HG02798 (cell line): ENCODE measurements around the gene CYTH3.
"Not testable (repeated sequence)": the region's sequence is repeated elsewhere in the genome, so short reads cannot be mapped to it uniquely, and the experiment has no call there.

ENCODE experiments used
- ATAC-seq: cut with Tn5 transposase; IDR thresholded peaks from one replicate; pipeline ENCODE4 v1.9.1; 2021; ENCODE audit warnings: mild to moderate bottlenecking; ENCODE audit not compliant: unreplicated experiment, poor library complexity

The CYTH3 gene

DNA sequence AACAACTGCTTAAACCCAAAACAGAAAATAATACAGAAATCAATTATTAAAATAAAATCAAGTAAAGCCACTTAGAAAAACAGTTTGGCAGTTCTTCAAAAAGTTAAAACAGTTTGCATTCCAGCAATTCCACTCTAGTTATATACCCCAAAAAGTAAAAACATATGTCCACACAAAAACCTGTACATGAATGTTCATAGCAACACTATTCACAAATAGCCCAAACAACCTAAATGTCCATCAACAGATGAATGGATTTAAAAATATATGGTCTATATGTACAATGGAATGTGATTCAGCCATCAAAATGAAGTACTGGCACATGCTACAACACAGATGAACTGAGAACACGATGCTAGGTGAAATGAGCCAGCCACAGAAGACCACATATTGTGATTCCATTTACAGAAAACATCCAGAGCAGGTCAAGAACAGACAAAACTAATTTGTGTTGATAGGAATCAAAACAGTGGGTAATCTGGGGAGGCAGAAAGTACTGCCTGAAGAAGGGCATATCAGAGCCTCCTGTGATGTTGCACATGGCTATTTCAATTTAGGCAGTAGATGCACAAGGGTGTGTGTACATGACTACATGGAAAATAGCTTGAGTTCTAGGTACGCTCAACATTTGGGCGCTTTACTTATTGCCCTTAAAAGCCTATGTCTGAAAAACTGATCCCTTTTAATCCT is 66.3 kb downstream of the CYTH3 start:
- ATAC-seq: no peak

DNA sequence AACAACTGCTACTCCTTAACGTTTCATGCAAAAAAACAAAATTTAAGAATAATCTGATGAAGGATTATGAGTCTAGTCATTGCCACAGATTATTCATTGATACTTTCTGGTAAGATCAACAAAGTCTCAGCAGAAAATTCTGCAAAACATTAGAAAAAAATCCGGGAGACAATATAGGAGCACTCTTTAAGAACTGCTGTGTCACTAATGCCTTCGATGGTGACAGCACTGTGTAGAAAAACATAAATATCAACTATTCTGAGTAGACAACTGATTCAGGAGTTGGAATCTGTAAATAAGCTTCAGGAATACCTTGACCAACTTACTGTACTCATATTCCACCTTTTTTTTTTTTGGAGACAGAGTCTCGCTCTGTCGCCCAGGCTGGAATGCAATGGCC is 69.0 kb downstream of the CYTH3 start:
- ATAC-seq: no peak

DNA sequence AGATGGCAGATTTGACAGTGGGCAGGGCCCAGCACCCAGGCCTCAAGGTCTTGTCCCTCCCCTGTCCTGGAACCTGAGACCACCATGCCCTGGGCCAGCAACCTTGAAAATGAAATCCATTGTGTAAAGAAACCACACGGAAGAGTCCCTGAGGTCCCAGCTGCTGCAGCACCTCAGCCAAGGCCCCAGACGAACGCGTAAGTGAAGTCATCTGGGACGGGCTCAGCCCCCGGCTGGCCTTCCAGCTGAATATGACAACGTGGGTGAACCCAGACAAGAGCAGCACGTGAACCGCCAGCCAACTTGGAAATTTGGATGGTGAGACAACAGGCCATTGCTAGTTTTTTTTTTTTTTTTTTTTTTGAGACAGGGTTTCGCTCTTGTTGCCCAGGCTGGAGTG is 70.3 kb downstream of the CYTH3 start:
- no peak for ATAC-seq

DNA sequence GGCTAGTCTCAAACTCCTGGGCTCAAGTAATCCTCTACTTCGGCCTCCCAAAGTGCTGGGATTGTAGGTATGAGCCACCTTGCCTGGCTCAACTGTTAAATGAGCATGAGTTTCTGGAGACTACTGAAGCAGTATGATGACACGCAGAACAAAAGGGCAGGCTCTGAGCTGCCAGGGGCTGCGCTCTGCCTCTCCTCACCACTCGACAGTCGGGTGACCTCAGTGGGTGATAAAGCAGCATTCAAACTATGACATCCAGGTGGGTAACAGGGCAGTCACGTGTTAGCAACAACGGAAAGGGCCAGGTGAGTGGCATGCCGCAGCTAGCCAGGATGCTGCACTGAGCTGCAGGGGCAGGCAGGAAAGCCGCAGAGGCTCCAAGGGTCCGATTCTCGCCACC is 71.5 kb downstream of the CYTH3 start:
- ATAC-seq: no peak

DNA sequence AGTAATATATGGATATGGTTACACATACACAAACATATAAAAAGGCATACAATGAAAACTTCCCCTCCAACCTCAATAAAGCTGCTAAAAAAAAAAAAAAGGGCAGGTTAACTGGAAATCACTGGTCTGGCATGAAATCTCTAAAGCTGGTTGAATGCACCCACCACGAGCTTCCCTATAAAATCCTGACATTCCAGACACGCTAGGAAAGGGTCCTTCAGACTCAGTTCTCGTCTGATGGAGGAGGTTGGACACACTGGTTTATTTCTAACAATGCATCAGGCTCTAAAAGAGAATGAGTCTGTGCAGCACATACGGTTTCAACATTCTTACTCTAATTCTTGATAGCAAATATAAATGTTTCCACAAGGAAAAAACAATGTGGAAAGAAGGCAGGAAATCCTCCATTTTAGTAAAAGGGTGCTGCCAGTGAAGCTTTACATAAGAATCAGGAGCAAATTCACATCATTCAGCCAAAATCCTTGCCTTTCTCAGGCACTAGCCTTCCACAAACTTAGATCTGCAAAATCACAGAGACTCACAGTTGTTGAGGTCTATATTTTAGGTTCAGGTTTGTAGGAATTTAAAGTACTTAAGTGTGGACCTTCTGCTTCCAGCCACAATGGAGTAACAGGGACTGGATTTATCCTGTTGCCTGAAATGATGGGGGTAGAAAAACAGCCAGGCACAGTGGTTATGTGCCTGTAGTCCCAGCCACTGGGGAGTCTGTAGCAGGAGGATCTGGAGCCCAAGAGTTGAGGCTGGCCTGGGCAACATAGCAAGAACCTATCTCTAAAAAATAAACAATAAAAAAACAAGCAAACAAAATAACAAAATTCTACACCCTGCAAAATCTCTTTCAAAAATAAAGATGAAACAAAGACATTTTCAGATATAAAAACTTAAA is 73.5 kb downstream of the CYTH3 start:
- ATAC-seq: no peak

DNA sequence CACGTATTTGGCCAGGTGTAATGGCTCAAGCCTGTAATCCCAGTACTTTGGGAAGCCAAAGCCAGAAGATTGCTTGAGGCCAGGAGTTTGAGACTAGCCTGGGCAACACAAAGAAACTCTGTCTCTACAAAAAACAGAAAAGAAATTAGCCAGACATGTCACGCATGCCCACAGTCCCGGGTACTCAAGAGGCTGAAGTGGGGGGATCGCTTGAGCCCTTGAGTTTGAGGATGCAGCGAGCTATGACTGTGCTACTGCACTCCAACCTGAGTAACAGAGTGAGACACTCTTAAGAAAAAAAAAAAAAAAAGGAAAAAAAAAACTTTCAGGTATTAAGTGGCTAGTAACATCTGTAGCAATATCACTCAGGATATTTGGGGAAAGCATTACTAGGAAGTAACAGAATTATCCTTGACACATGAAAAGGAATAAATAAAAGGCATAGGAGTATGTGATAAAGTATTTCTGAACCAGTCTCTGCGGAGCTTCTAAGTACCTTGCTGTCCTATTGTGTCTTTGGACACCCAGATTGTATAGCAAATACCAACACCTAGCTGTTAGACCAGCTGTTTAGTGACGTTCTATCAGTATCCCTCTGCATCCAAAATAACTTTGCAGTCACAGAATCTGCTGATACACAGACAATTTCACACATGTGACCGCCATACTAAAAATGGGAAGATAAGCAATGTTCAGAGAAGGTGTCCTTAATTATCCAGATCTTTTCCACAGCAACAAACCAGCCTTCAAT is 74.4 kb downstream of the CYTH3 start:
- ATAC-seq: no peak

DNA sequence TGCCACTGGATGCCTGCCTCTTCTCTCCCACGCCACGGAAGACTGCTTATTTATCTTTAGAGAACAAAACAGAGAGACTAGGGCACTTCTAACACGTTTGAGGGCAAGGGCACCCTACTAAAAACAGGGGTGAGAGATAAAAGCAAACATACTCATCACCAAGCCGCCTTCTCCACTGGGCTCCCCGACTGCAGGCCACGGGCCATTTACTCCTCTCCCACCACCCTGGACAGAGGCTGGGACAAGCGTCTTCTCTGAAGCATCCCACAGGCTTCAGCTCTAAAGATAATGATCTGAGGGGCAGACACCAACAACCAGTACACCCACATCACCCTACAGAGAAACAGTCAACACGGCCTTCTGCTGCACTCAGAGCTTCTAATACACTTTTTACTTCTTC is 78.7 kb downstream of the CYTH3 start:
- ATAC-seq: no peak

DNA sequence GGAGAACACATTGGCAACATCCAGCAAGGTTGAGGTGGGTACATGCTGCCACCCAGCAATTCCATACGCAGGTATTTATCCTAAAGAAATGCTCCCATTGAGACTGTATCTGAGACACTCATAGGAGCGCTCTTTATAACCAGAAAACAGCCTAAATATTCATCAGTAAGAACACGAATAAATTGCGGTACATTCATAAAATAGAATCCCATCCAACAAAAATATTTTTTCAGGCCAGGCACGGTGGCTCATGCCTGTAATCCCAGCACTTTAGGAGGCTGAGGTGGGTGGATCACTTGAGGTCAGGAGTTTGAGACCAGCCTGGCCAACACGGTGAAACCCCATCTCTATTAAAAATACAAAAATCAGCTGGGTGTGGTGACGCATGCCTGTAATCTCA is 81.9 kb downstream of the CYTH3 start:
- not testable (repeated sequence) for ATAC-seq

DNA sequence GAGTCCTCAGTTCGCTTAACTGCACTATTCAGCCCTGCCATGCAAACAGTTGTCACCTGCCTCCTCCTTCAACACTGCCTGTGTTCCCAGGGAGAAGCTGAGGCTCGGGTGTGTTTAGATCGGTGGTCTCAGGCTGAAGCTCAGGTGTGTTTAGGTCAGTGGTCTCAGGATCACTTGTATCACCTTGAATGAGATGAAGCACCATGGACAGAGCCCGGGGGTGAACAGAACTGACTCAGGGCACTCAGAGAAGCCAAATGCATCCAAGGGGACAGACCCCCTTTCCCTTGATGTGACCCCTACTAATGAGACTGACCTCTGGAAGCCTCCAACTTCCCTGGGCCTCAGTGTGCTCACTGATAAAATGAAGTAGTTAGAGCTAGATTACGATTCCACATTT is 84.0 kb downstream of the CYTH3 start:
- ATAC-seq: no peak

DNA sequence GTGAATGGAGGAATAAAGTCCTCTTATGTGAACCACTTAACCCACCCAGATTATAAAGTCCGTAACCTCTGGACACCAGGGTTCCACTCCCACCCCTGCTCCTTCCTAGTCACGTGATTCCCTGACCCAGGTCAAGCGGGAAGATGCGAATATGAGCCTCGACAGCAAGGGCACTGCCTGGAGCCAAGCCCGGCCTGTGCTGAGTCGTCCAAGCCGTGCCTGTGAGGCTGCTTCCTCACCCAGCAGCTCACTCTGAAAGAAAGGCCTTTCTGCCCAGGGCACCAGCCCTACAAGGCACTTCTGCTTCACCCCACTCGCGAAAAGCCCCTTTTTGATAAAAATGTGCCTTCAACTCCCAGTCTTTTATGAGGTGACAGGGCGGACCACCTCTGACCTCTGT is 85.8 kb downstream of the CYTH3 start:
- ATAC-seq: no peak

DNA sequence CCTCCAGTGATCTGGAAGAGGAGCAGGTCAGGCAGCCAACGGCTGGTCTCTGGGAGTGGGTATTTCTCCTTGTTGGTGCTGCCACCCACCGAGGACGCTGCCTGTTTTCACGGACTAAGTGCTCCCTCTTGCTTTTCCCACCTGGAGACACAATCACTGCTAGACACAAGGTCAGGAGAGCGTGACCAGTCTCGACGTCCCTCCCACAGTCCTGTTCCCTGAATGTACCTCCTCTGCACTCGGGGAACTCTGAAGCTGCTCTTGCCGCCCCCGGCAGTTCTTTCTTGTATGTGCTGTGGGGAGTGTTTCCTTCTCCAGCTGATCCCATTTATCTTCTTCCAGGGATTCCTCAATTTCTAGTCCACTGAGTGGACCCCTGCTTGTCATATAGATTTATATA is 89.4 kb downstream of the CYTH3 start:
- ATAC-seq: no peak

DNA sequence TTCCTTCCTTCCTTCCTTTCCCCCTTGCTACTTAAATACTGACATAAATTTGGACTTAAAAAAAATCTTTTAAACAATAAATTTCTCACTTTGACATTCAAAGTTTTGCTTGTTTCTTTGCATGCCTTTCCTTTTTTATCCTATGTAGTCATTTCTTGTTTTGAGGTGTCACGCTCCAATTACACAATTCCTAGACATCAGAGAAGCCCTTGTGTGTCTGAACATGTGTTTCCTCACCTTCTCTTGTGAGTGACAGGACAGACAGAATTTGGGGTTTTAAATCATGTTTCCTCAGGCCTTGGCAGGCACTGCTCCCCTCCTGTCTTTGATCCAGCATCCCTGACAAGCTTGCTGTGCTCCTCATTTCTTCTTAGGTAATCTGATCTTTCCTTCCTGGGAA is 91.3 kb downstream of the CYTH3 start:
- ATAC-seq: no peak

DNA sequence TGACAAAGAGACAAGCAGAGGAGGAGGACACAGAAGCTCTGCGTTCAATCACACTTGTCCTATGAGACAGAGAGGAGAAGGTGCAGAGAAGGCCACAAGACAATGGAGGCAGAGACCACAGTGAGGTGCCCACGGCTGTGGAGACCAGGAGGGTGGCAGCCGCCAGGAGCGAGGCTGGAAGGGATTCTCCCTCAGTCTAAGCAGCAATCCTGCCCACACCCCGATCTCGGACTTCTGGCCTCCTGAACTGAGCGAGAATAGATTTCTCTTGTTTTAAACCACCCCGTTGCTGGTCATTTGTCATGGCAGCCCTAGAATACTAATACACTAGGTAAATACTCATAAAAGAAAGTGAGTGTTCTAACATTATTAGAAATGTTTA is 92.1 kb downstream of the CYTH3 start:
- no peak for ATAC-seq

DNA sequence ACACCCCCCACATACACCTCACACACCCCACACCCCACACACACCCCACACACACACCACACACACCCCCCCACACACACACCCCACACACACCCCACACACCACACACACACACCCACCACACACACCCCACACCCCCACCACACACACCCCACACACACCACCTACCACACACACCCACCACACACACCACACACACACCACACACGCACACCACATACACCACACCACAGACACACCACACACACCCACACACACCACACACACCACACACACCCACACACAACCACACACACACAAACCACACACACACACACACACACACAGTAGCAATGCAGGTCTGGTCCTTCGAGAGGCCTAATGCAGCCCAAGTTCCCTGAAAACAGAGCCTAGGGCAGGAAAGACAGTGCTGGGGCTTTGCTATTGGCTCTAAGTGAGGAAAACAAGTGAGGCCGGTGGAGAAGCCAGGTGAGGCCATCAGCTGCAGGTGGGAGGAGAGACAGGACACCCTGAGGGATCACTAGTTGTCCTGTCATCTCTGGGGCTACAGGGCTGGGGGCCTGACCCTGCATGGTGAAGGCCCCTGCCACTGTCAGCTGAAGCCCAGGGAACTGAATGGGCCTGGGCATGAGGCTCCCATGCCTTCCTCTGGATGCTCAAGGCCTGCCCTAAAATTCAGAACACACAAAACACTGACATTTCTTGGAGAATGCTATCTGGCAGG is 92.6 kb downstream of the CYTH3 start:
- ATAC-seq: no peak

DNA sequence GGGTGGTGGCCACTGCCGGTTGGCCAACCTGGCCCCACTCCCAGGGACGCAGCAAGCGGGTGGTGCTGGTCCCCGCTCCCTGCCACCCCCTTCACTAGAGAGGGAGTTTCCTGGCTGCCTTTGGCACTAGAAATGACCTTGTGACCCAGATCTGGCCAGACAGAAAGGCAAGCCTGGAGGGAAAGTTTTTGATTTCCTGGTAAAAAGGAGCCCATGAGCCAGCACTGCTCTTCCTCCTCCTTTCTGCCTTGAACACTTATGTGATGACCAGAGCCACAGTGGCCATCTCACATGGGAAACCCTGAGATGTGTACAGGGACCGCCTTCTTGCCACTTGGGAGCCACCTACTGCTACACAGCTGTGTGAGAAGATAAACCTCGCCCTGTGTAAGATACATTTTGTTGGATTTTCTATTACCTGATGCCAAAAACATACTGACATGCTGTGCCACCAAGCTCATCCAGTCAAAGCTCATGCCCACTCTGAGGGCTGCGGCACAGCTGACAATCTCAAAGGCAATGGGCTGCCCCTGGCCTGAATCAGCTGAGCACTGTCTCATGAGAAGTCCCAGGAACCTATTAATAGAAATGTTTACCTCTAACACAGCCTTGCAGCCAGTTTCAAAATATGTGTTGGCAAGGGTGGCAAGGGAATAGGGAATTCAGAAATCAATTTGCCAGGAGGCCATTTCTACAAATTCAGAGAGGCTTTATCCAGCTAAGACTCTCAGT is 94.0 kb downstream of the CYTH3 start:
- ATAC-seq: no peak

DNA sequence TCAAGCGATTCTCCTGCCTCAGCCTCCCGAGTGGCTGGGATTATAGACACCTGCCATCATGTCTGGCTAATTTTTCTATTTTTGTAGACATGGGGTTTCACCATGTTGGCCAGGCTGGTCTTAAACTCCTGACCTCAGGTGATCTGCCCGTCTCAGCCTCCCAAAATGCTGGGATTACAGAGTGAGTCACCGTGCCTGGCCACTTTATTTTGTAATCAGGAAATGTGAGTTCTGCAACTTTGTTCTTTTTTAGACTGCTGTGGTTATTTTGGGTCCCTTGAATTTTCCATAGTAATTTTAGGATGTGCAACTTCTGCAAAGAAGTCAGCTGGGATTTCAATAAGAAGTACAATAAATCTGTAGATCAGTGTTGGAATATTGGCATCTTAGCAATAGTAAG is 96.8 kb downstream of the CYTH3 start:
- no peak for ATAC-seq

DNA sequence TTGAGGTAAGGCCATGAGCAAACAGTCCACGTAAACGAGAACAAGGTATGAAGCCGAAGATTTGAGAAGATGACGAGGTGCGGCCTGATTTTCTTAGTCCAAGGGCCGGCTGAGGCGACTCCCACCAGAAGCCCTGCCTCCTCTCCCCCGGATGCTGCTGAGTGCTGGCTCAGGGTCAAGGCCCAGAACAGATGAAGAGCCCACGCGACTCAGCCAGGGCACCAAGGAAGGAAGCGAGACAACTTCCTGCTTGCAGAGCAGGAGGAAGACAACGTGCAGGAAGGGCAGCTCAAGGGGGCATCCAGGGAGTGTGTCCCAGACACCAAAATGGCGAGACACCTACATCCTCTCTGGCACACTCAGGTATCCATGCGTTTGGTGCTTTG is 99.5 kb downstream of the CYTH3 start:
- ATAC-seq: no peak

DNA sequence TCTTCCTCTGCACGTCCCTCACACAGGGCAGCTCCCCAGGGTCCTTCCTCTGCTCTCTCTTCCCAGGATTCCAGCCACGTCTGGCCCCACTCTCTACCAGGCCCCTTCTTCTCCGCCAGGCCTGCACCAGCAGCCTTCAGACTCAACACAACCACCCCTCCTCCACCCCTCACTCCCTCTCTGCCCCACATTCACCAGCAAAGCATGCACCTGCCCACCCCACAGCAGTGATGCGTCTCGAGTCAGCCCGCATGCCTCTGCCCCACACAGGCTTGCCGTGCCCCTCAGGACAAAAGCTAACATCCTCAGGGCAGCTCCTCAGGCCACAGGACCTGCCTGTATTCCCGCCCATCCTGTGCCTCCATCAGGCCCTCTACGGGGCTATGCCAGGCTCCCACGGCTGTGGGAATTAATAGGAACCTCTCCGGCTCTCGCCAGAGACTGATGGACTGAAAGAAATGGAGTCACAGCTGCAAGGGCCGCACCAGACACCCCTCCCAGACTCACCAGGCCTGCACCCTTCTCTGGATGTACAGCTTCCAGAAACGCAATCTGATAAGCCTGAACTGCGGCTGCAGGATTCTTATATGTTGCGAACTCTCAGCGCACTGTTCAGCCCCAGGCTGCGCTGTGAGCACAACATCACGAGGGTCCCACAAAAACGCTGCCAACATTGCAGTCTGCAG is 100.1 kb downstream of the CYTH3 start:
- no peak for ATAC-seq

DNA sequence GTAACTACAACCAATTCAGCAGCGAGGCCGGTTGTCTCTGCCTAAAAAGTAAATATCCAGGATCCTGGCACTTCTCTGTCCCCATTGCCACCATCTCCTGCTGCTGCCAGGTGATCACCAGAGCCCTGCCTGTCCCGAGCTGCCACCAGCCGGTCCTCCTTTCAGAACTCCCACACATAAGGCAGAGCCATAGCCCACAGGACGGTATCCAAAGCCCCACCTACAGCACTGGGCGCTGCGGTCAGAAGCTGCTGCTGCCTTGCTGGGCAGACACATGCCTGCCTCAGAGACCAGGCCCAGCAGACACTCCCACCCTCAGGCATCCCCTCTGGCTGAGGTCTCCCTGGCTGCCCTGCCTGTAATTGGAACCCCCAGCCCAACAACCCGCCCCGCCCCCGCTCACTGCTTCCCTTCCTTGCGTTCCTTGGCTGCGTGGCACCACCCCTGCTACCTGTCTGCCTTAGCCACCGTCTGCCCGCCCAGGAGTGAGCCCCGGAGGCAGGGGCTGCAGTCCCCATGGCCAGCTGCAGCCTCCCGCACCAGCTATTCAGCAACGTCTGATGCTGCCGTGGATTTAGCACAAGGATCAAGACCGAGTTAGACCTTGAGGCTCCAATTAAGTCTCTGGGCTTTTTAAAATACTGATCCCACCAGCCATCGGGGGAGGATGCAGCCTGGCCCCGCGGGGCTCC is 100.7 kb downstream of the CYTH3 start:
- ATAC-seq: no peak
